ENCODE results near the gene GFI1B. TPM values are rescaled to one million over a fixed set of nuclear protein-coding genes. Genes with fewer than 3 reads are reported as not detected.
A peak's percentile ranks its signal among the peaks of the same experiment; 100 is the strongest.

Gene GFI1B
- total RNA-seq, 4 donors from 2014 or later: not detected

DNA sequence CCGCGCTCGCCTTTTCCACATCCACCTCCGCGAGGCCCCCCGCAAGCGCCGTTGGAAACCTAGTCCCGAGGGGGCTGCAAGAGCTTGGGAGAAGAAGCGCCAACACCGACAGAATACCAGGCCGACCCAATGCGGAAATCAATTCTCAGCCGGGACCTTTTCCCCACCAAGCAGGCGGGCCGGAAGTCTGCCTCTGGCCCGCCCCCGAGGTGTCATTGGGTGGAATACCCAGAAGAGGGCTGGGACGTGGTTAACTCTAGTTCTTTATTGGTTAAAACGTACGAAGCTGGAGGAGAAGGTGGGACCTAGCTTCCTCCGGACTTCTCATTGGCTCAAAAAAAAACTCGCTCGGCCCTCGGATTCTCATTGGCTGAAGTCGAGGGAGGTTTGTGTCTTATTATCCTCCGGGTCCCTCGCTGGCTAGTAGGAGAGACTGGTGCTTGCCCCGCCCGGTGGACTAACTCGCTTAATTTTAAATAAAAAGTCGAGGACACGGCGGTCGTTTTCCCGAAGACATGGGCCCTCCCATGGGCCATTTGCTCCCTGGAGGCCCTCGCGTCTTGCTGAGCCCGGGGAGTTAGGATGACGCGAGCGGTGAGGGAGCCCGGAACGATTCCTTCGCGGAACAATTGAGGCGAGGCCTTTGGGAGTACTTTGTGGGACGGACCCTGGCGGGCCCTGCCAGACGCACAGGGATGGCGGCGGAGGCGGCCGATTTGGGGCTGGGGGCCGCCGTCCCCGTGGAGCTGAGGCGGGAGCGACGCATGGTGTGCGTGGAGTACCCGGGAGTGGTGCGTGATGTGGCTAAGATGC lies 52.0 kb downstream of the GFI1B start, which contains the start of gene GTF3C5:
Gene GTF3C5 (plus strand): TSS at position 681 of the 813 bp plus-strand sequence. CDS start 15 bp downstream, at position 696.
- no peaks in the 10 kb centered on the region for H3K9me3 ChIP-seq
- peak within 1 kb of the TSS; percentile 85 to 97 (median 93) for H3K4me3 ChIP-seq
- ATAC-seq: peak; percentile 99
- no peaks in the 10 kb centered on the region for H3K27me3 ChIP-seq
- in situ Hi-C loops (cut with MboI; ENCODE audit: low sequenced_read_pairs in 4 of 4) (no loop called here), intact Hi-C loops (cut with DNase I; ENCODE audit: low total_unique reads) (loop anchor here (1.0 to 10.0 kb wide), 4 partner anchors 86 to 434 kb away; partner anchors contain the start of genes MED22, RPL7A and TSC1)
- no peaks in the 10 kb centered on the region for H3K36me3 ChIP-seq
- TF ChIP-seq, protein P1, sequence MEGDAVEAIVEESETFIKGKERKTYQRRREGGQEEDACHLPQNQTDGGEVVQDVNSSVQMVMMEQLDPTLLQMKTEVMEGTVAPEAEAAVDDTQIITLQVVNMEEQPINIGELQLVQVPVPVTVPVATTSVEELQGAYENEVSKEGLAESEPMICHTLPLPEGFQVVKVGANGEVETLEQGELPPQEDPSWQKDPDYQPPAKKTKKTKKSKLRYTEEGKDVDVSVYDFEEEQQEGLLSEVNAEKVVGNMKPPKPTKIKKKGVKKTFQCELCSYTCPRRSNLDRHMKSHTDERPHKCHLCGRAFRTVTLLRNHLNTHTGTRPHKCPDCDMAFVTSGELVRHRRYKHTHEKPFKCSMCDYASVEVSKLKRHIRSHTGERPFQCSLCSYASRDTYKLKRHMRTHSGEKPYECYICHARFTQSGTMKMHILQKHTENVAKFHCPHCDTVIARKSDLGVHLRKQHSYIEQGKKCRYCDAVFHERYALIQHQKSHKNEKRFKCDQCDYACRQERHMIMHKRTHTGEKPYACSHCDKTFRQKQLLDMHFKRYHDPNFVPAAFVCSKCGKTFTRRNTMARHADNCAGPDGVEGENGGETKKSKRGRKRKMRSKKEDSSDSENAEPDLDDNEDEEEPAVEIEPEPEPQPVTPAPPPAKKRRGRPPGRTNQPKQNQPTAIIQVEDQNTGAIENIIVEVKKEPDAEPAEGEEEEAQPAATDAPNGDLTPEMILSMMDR (IDR thresholded peaks at IDR 0.05 in 4 of 5, conservative IDR thresholded peaks at IDR 0.05 in 1 of 5): peak in 2 of 5 experiments; percentile 16 to 30
- TF ChIP-seq POLR2A (IDR thresholded peaks at IDR 0.05): peak; percentile 65 to 76
- DNase-seq: peak; percentile 92 to 94
- peaks cover 32 to 43% of the 10 kb centered on the region in 2 donors for H3K4me1 ChIP-seq
- peak within 1 kb of the TSS; percentile 93 to 94 (median 94) for H3K27ac ChIP-seq

DNA sequence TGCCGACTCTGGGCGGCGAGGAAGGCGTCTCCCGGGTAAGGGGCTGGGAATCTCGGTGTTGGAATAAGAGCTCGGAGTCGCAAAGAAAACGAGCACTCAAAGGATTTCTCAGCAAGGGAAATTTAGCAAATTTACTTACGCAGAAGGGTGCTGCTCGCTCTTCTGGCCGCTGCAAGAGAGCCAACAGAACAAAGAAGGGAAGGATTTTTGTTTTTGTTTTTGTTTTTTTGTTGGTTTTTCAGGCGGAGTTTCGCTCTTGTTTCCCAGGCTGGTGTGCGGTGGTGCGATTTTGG lies 52.6 kb downstream of the GFI1B start:
- Histone ChIP-seq H3K27me3 (no peaks in the 10 kb centered on the region), H3K9me3 (no peaks in the 10 kb centered on the region), H3K4me3 (peak overlapping the region; percentile 85 to 97 (median 93)), H3K36me3 (no peaks in the 10 kb centered on the region), H3K4me1 (peaks cover 38 to 47% of the 10 kb centered on the region in 2 donors), H3K27ac (peak overlapping the region; percentile 93 to 94 (median 94))
- no peak for TF ChIP-seq POLR2A (IDR thresholded peaks at IDR 0.05)
- TF ChIP-seq, protein P1 (IDR thresholded peaks at IDR 0.05 in 4 of 5, conservative IDR thresholded peaks at IDR 0.05 in 1 of 5): peak in 1 of 5 experiments; percentile 3
- DNase-seq: no peak
- ATAC-seq: no peak
- intact Hi-C loops (cut with DNase I; ENCODE audit: low total_unique reads): loop anchor here (2.0 to 10.0 kb wide), 3 partner anchors 118 to 434 kb away; partner anchors contain the start of genes MED22 and RPL7A
- in situ Hi-C loops (cut with MboI; ENCODE audit: low sequenced_read_pairs in 4 of 4): no loop called here

DNA sequence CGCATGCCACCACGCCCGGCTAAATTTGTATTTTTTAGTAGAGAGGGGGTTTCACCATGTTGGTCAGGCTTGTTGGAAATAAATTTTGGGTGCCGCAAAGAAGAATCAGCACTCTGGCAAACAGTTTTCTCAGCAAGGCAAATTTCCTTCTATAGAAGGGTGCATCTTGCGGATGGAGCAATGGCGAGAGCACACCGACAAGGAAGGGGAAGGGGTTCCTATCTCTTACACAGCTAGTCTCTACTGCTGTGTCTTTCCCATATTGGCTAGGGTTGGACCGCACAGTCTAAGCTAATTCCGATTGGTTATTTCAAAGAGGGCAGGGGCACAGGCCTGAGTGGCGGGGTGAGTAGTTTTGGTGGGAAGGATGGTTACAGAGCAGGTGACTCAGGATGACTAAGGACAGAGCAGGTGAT lies 53.0 kb downstream of the GFI1B start:
- ATAC-seq: no peak
- in situ Hi-C loops (cut with MboI; ENCODE audit: low sequenced_read_pairs in 4 of 4): no loop called here
- TF ChIP-seq, protein P1 (IDR thresholded peaks at IDR 0.05 in 4 of 5, conservative IDR thresholded peaks at IDR 0.05 in 1 of 5): no peak
- TF ChIP-seq POLR2A (IDR thresholded peaks at IDR 0.05): no peak

DNA sequence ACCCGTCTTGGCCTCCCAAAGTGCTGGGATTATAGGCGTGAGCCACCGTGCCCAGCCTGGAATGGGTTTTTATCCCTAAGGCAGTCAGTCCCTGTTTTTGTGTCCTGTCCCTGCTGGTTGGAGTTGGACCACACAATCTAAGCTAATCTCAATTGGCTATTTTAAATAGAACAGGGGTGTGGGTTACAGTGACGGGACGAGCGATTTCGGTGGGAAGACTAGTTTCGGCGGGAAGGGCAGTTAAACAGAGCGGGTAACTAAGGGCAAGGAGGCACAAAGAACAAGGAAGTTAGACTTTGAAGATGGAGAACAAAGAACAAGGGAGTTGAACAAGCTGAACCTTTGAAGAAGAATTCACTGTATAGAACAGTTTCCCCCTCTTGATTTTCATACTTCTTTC lies 53.7 kb downstream of the GFI1B start:
- H3K4me3 ChIP-seq: peak overlapping the region in 3 of 4 donors; percentile 85 to 97 (median 96)
- no peaks in the 10 kb centered on the region for H3K27me3 ChIP-seq
- H3K36me3 ChIP-seq: no peaks in the 10 kb centered on the region
- H3K9me3 ChIP-seq: no peaks in the 10 kb centered on the region
- ATAC-seq (no peak), DNase-seq (no peak)
- in situ Hi-C loops (cut with MboI; ENCODE audit: low sequenced_read_pairs in 4 of 4): no loop called here
- TF ChIP-seq, protein P1 (IDR thresholded peaks at IDR 0.05 in 4 of 5, conservative IDR thresholded peaks at IDR 0.05 in 1 of 5): no peak
- no peak for TF ChIP-seq POLR2A (IDR thresholded peaks at IDR 0.05)
- H3K4me1 ChIP-seq: peaks cover 38 to 50% of the 10 kb centered on the region in 2 donors
- no peak overlapping the region for H3K27ac ChIP-seq
- intact Hi-C loops (cut with DNase I; ENCODE audit: low total_unique reads): loop anchor here (5.0 to 10.0 kb wide), 2 partner anchors 315 to 433 kb away; partner anchors contain the start of genes MED22 and RPL7A

More for the DNA sequence above, 53.0 kb downstream of the GFI1B start:
- H3K36me3 ChIP-seq: no peaks in the 10 kb centered on the region
- H3K4me3 ChIP-seq: peak overlapping the region; percentile 85 to 97 (median 93)
- no peaks in the 10 kb centered on the region for H3K9me3 ChIP-seq
- DNase-seq: no peak
- no peaks in the 10 kb centered on the region for H3K27me3 ChIP-seq
- peaks cover 38 to 50% of the 10 kb centered on the region in 2 donors for H3K4me1 ChIP-seq
- peak overlapping the region in 3 of 4 donors; percentile 94 for H3K27ac ChIP-seq
- intact Hi-C loops (cut with DNase I; ENCODE audit: low total_unique reads): loop anchor here (2.0 to 10.0 kb wide), 3 partner anchors 117 to 433 kb away; partner anchors contain the start of genes MED22 and RPL7A
